A673 (cell line): Measurements from ENCODE around the gene NXPH3.

Source experiments
- CTCF ChIP-seq: fragments of 300-800, 200-600 bp; sonication (generic); conservative IDR thresholded peaks from 2 replicates; pipeline ENCODE4 v1.5.1; 2017; ENCODE audit warnings: low read depth, mild to moderate bottlenecking, antibody characterized with exemption, low read length, moderate library complexity, mixed read lengths
- EZH2 ChIP-seq: fragments of 200-600 bp; sonication (generic); IDR thresholded peaks from 2 replicates; pipeline ENCODE4 v1.6.1; 2017; ENCODE audit warnings: borderline replicate concordance, low read depth, mild to moderate bottlenecking, mixed read lengths, antibody characterized with exemption, low read length; ENCODE audit not compliant: poor library complexity, severe bottlenecking

GRCh38 chr17:49578414-49578813 lies 2.7 kb downstream of the NXPH3 start:
- TF ChIP-seq CTCF (no peak), EZH2 (no peak)
